Embryonic facial prominence (tissue), 1 donor: ENCODE measurements around the gene NAA30.

ENCODE experiments used
- DNase-seq: peaks from one replicate; pipeline ENCODE4 v3.0.0-alpha.2; 2016; ENCODE audit errors: extremely low spot score

Gene NAA30

GRCh38 chr14:57392830-57393229 is 2.4 kb downstream of the NAA30 start:
- no peak for DNase-seq

- DNase-seq: no peak
These were observed 10.4 kb downstream of the NAA30 start for GRCh38 chr14:57400556-57401494.

- no peak for DNase-seq
These were observed 11.1 kb downstream of the NAA30 start for GRCh38 chr14:57401501-57401900.

- DNase-seq: no peak
These were observed 11.9 kb downstream of the NAA30 start for GRCh38 chr14:57402173-57402852.

- no peak for DNase-seq
These were observed 13.1 kb downstream of the NAA30 start for GRCh38 chr14:57403521-57403864.

- DNase-seq: no peak
These were observed 15.2 kb downstream of the NAA30 start for GRCh38 chr14:57405562-57405961.

- no peak for DNase-seq
These were observed 17.7 kb downstream of the NAA30 start for GRCh38 chr14:57408037-57408436.

- no peak for DNase-seq
These were observed 18.2 kb downstream of the NAA30 start for GRCh38 chr14:57408634-57409033.

- DNase-seq: no peak
These were observed 22.0 kb downstream of the NAA30 start for GRCh38 chr14:57412341-57412740.

GRCh38 chr14:57413849-57414248 is 23.5 kb downstream of the NAA30 start:
- no peak for DNase-seq

- DNase-seq: no peak
These were observed 26.8 kb downstream of the NAA30 start for GRCh38 chr14:57417228-57417627.

GRCh38 chr14:57418999-57419398 is 28.6 kb downstream of the NAA30 start:
- DNase-seq: no peak

- DNase-seq: no peak
These were observed 29.6 kb downstream of the NAA30 start for GRCh38 chr14:57420033-57420432.

- DNase-seq: no peak
These were observed 30.6 kb downstream of the NAA30 start for GRCh38 chr14:57420986-57421385.

- no peak for DNase-seq
These were observed 45.5 kb downstream of the NAA30 start for GRCh38 chr14:57435923-57436322.

GRCh38 chr14:57461777-57462320 is 71.5 kb downstream of the NAA30 start:
- no peak for DNase-seq

GRCh38 chr14:57462551-57462950 is 72.2 kb downstream of the NAA30 start:
- DNase-seq: no peak

GRCh38 chr14:57464008-57464730 is 73.8 kb downstream of the NAA30 start:
- no peak for DNase-seq
